ENCODE results near the gene ERBB4. TPM values are rescaled to one million over a fixed set of nuclear protein-coding genes. Genes with fewer than 3 reads are reported as not detected.

ERBB4 gene
- total RNA-seq, 4 donors from 2014 or later = 0.26 to 13.3 (median 2.4) TPM

DNA sequence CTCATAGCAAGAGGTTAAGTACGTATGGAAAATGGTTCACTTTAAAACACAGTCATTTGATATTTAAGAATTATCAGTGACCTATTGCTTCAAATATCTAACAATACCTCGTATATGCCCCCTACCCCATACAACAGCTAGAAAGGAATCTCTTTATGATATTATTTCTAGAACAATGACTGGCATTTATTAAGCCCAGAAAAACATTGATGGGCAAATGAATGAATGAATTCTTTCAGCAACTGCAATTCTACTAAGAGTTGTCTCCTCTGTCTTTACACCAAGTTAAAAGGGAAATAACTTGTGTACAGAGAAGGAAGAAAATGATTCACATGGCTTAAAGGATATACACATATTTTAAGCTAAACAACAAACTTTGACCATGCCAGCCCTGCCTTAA is 384.7 kb downstream of the ERBB4 start:
- no peak for DNase-seq
- intact Hi-C loops (cut with DNase I; ENCODE audit: low total_unique reads) = no loop called here

DNA sequence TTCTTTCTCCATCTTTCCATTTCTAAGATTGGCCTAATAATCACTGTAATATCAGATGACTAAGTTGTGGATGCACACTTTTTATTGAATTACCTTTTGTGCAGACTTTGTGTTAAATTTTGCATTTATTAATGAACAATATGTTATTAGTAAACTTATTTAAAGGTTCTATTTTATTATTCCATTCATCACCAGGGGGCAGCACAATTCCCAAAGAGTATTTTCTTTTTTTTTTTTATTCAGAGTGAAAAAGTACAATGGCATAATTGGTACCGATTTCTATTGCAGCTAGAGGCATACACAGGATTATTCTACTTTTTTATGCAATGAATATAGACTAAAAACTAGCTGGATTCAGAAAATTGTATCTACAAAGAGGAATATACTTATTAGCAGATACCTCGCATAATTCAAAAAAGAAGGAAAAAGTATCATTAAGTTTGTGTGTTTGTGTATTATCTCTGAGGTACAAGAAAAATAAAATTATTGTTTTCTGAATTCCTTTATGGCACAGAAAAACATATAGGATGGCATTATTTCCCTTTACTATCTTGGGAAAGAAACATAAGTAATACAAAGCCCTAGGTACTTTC is 390.6 kb downstream of the ERBB4 start:
- no peak for TF ChIP-seq POLR2A (IDR thresholded peaks at IDR 0.05)
- TF ChIP-seq, protein P1, sequence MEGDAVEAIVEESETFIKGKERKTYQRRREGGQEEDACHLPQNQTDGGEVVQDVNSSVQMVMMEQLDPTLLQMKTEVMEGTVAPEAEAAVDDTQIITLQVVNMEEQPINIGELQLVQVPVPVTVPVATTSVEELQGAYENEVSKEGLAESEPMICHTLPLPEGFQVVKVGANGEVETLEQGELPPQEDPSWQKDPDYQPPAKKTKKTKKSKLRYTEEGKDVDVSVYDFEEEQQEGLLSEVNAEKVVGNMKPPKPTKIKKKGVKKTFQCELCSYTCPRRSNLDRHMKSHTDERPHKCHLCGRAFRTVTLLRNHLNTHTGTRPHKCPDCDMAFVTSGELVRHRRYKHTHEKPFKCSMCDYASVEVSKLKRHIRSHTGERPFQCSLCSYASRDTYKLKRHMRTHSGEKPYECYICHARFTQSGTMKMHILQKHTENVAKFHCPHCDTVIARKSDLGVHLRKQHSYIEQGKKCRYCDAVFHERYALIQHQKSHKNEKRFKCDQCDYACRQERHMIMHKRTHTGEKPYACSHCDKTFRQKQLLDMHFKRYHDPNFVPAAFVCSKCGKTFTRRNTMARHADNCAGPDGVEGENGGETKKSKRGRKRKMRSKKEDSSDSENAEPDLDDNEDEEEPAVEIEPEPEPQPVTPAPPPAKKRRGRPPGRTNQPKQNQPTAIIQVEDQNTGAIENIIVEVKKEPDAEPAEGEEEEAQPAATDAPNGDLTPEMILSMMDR (IDR thresholded peaks at IDR 0.05) = peak in 1 of 4 experiments; percentile 19
- no peak for DNase-seq
- Histone ChIP-seq H3K36me3 (no peaks in the 10 kb centered on the region), H3K27me3 (no peaks in the 10 kb centered on the region), H3K4me1 (no peaks in the 10 kb centered on the region), H3K27ac (no peak overlapping the region), H3K4me3 (no peak overlapping the region), H3K9me3 (no peaks in the 10 kb centered on the region)
- intact Hi-C loops (cut with DNase I; ENCODE audit: low total_unique reads) = no loop called here

More for the DNA sequence above, 384.7 kb downstream of the ERBB4 start:
- no peak overlapping the region for H3K4me3 ChIP-seq
- no peaks in the 10 kb centered on the region for H3K4me1 ChIP-seq
- H3K27me3 ChIP-seq = no peaks in the 10 kb centered on the region
- TF ChIP-seq, protein P1 (IDR thresholded peaks at IDR 0.05) = no peak
- TF ChIP-seq POLR2A (IDR thresholded peaks at IDR 0.05) = no peak
- H3K9me3 ChIP-seq = no peaks in the 10 kb centered on the region
- no peaks in the 10 kb centered on the region for H3K36me3 ChIP-seq
- H3K27ac ChIP-seq = no peak overlapping the region

DNA sequence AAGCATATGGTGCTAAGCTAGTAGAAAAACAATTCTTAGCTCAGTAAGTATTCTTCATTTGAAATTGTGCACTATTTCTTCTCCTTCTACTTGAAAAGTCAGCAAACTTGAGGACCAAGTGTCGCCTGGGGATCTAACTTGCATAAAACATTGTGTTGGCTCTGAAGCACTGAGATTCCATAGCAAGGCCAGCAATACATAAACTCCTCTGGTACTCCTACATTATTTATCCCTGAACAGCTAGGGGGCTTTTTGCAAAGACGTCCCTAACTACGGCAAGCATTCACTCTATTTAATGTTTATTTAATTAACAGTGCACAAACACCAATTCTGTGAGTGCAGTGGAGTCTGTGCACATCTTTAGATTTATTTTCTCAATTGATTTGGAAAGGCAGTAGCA is 392.2 kb downstream of the ERBB4 start:
- Histone ChIP-seq H3K4me1 (no peaks in the 10 kb centered on the region), H3K9me3 (no peaks in the 10 kb centered on the region), H3K36me3 (no peaks in the 10 kb centered on the region), H3K4me3 (no peak overlapping the region), H3K27ac (no peak overlapping the region), H3K27me3 (no peaks in the 10 kb centered on the region)
- intact Hi-C loops (cut with DNase I; ENCODE audit: low total_unique reads) = no loop called here
- no peak for DNase-seq
- TF ChIP-seq, protein P1 (IDR thresholded peaks at IDR 0.05) = no peak
- TF ChIP-seq POLR2A (IDR thresholded peaks at IDR 0.05) = no peak

DNA sequence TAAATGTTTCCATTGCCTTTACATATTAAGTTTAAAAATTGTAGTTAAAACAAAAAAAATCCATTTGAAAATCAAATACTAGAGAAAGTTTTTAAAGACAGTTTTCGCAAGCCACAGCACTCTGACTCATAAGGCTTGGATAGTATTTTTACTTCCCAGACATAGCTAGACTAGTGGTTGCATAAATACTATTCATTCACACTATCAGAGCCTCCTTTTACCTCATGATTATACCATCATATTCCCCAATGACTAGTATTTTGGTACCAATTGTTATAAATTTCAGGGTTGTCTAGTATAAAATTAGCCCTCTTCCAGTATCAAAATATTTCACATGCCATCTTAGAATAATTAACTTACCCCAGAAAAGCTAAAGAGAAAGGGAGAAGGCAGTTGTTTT is 393.5 kb downstream of the ERBB4 start:
- no peak overlapping the region for H3K27ac ChIP-seq
- no peak overlapping the region for H3K4me3 ChIP-seq
- no peaks in the 10 kb centered on the region for H3K9me3 ChIP-seq
- no peaks in the 10 kb centered on the region for H3K36me3 ChIP-seq
- H3K27me3 ChIP-seq = no peaks in the 10 kb centered on the region
- H3K4me1 ChIP-seq = no peaks in the 10 kb centered on the region
- intact Hi-C loops (cut with DNase I; ENCODE audit: low total_unique reads) = no loop called here
- TF ChIP-seq POLR2A (IDR thresholded peaks at IDR 0.05) = no peak
- TF ChIP-seq, protein P1 (IDR thresholded peaks at IDR 0.05) = no peak
- DNase-seq = no peak

DNA sequence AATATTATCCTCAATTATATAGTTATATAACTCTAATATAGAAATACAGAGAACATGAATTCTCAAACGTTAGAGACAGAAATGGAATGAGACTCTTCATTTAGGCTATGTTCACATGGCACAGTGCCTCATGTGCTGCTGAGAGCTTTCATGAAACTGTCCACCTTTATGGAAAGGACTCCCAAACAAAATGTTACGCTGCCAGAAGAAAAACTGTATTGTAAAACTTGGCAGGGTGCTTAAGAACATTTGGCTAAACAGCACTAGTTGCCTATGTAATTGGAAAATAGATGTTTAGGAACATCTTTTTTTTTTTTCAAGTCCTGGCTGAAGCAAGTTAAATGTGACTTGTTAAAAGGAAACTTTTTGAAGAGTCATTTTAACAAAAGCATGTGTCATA is 396.0 kb downstream of the ERBB4 start:
- DNase-seq = no peak
- intact Hi-C loops (cut with DNase I; ENCODE audit: low total_unique reads) = no loop called here
- Histone ChIP-seq H3K4me1 (no peaks in the 10 kb centered on the region), H3K36me3 (no peaks in the 10 kb centered on the region), H3K9me3 (no peaks in the 10 kb centered on the region), H3K4me3 (no peak overlapping the region), H3K27me3 (no peaks in the 10 kb centered on the region), H3K27ac (no peak overlapping the region)
- TF ChIP-seq, protein P1 (IDR thresholded peaks at IDR 0.05) = no peak
- no peak for TF ChIP-seq POLR2A (IDR thresholded peaks at IDR 0.05)

All from uterus (tissue), 4 donors.